Jurkat, Clone E6-1 (cell line): ENCODE measurements around the gene SLC2A8.

Experiments
- DNase-seq: peaks from one replicate; pipeline ENCODE4 v3.0.0-alpha.2; 2011; ENCODE audit warnings: low read depth, low spot score
- H3K4me3 ChIP-seq: 2 replicates; pipeline ENCODE4 v1.5.1; 2011; ENCODE audit warnings: mild to moderate bottlenecking, low read length, control low read depth, moderate library complexity

Gene SLC2A8

DNA sequence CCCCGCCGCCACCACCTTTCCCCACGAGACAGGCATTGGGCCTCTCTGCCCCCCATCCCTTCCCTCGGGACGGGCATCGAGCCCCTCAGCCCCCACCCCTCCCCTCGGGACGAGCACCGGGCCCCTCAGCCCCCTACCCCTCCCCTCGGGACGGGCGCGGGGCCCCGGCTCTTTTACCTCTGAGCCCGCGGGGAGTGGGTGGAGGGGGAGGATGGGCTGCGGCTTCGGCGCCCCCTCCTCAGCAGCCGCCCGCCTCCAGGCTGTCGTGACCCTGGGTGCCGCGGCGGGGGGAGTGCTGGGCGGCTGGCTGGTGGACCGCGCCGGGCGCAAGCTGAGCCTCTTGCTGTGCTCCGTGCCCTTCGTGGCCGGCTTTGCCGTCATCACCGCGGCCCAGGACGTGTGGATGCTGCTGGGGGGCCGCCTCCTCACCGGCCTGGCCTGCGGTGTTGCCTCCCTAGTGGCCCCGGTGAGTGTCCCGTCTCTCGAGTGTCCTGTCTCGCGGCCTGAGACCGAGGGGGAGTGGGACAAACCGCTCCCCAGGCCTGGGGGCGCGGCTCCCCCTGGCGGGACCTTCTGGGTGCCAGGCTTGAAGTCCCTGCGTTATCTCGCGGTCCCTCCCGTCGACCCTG lies 791 bp downstream of the SLC2A8 start:
- no peak for DNase-seq
- H3K4me3 ChIP-seq = peak overlapping the region; percentile 54

DNA sequence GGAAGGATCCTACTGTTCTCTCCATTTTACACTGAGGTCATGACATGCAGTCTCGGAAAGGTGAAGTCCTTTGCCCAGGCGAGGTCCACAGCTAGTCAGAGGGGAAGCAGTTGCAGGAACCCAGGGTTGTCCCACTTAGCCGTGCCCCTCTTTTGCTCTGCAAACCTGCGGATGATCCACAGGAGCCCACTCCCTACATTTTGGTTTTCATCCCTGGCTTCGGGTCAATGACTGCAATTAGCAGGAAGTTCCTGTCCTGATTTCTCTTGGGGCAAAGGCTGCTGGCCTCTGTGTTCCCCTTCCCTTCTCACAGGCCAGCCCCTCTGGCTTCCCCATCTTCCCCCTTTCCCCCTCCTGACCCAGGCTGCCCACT lies 1.3 kb downstream of the SLC2A8 start:
- H3K4me3 ChIP-seq = no peak overlapping the region; the same call in 1 of the 2 replicates
- no peak for DNase-seq

DNA sequence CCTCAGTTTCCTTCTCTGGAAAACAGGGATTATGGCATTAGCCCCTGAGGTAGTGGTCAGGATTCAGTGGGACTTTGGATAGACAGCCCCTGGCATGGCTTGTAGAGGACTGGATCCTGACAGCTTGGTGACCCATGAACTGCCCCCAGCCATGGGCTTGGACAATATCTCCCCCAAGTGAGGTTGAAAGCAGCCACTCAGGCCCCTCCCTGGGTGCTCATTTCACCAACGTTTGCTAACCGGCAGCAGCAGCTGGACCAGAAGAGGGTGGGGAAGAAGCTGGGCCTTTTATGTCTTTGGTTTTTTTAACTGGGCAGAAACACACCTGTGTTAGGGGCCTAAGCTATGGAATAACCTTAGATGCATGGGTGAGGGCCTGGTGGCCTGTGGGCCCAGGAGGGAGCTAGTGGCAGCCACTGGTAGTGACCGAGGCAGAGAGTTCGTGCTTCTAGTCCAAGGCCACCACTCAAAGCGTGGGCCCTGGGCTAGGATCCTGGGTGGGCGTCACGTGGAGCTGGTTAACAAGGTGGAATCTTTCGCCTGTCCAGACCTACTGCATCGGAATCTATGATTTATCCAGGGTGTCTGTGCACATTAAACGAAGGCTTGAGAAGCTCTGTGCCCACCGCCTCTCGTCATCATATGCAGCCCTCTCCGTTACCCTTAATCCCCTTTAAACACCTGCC lies 1.9 kb downstream of the SLC2A8 start:
- no peak overlapping the region for H3K4me3 ChIP-seq
- DNase-seq = no peak

DNA sequence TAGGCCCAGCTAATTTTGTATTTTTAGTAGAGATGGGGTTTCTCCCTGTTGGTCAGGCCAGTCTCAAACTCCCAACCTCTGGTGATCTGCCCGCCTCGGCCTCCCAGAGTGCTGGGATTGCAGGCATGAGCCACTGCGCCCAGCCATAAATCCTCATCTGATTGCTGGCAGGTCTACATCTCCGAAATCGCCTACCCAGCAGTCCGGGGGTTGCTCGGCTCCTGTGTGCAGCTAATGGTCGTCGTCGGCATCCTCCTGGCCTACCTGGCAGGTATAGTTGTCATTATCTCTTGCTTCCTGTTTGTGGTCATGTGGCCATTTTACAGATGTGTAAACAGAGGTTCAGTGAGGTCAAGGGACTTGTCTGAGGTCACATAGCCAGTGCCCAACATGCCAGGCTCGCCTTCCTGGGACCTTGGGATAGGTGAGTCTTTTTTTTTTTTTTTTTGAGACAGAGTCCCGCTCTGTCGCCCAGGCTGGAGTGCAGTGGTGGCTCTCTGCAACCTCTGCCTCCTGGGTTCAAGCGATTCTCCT lies 2.8 kb downstream of the SLC2A8 start:
- no peak overlapping the region for H3K4me3 ChIP-seq
- no peak for DNase-seq

DNA sequence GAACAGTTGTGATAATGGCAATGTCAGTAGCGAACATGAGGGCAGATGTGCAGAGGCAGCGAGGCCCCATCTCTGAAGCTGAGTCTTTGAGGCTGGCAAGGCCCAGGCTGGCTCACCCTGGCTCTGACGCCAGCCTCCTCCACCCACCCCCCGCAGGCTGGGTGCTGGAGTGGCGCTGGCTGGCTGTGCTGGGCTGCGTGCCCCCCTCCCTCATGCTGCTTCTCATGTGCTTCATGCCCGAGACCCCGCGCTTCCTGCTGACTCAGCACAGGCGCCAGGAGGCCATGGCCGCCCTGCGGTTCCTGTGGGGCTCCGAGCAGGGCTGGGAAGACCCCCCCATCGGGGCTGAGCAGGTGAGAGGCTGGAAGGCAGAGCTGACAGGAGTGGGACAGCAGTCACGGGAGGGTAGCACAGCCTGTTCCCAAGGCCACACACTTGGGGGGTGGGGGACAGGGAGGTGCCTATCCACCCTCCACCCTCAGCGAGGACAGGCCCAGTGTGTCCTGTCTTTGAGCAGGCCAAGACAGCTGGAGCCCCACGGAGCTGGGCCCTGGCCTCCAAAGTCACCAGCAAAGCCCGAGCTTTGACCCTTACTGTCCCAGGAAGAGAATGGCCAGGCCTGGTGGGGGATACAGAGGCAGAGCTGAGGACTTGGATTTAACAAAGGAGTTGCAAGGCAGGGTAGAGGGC lies 5.6 kb downstream of the SLC2A8 start:
- H3K4me3 ChIP-seq = no peak overlapping the region
- no peak for DNase-seq

DNA sequence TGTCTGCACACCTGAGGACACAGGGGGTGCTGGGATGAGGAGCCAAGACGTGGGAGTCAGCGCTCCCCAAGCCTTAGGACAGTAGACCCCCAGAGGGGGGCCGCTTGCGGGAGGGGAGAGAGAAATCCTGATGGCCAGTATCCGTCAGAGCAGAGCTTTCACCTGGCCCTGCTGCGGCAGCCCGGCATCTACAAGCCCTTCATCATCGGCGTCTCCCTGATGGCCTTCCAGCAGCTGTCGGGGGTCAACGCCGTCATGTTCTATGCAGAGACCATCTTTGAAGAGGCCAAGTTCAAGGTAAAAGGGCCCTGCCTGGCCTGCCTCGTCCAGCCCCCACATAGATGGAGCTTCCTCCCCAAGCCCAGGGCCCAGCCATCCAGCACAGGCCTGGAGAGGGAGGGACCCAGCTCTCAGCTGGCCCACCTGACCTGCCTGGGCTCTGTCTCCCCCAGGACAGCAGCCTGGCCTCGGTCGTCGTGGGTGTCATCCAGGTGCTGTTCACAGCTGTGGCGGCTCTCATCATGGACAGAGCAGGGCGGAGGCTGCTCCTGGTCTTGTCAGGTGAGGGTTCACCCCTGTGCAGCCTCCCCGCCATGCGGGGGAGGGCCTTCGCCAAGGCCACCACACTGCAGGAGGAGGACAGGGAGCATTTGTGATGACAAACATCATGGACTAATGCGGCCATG lies 6.7 kb downstream of the SLC2A8 start:
- no peak overlapping the region for H3K4me3 ChIP-seq
- no peak for DNase-seq

DNA sequence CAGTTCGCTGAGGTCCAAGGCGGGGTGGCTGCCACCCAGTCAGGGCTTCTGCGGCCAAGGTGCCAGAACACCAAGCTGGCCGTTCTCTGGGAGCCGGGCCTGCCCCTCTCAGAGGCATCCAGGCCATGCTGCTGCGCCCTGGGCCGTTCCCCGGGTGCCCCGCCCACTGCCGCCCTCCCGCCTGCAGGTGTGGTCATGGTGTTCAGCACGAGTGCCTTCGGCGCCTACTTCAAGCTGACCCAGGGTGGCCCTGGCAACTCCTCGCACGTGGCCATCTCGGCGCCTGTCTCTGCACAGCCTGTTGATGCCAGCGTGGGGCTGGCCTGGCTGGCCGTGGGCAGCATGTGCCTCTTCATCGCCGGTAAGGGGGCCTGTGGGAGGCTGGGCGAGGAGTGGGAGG lies 7.7 kb downstream of the SLC2A8 start:
- DNase-seq = no peak
- no peak overlapping the region for H3K4me3 ChIP-seq

DNA sequence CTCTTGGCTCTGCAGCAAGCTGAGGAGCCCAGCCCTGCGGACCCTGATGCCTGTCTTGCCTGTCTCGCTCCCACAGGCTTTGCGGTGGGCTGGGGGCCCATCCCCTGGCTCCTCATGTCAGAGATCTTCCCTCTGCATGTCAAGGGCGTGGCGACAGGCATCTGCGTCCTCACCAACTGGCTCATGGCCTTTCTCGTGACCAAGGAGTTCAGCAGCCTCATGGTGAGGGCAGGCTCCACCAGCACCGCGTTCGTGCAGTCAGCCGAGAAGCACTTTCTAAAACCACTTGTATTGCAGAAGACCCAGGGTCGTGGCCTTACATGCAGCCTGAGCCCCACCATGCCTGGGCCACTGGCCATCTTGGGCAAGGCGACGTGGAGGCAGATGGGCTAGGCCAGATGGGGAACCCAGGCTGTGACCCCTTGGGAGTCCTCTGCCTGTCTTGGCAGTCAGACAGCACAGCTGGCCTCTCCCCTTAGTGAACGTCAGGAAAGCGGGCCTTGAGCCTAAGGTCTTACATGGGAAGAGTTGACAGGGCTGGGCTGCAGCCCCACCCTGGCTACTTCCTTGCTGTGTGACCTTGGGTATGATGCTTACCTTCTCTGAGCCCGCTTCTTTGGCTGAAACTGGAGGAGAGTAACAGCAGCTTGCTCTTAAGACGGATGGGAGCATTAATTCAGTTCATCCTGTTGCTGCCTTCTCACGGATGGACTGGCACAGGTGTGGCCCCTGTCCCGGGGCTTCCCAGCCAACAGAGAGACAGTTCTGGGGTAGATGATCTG lies 8.6 kb downstream of the SLC2A8 start:
- H3K4me3 ChIP-seq = no peak overlapping the region

DNA sequence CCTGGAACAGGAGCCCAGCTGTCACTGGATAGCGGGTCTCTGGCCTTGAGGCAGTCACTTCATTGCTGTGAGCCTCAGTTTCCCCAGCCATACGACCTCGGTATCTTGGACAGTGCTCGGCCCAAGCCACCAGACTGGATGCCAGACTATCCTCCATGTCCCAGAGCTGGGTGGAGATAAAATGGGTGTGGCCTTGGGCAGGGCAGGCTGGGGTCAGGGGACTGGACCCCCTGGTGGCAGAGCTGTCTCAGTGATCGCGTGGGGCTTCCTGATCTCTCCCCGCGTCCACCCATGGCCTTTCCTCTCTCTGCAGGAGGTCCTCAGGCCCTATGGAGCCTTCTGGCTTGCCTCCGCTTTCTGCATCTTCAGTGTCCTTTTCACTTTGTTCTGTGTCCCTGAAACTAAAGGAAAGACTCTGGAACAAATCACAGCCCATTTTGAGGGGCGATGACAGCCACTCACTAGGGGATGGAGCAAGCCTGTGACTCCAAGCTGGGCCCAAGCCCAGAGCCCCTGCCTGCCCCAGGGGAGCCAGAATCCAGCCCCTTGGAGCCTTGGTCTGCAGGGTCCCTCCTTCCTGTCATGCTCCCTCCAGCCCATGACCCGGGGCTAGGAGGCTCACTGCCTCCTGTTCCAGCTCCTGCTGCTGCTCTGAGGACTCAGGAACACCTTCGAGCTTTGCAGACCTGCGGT lies 10.0 kb downstream of the SLC2A8 start:
- H3K4me3 ChIP-seq = no peak overlapping the region
- no peak for DNase-seq

More for the DNA sequence above, 8.6 kb downstream of the SLC2A8 start:
- no peak for DNase-seq

DNA sequence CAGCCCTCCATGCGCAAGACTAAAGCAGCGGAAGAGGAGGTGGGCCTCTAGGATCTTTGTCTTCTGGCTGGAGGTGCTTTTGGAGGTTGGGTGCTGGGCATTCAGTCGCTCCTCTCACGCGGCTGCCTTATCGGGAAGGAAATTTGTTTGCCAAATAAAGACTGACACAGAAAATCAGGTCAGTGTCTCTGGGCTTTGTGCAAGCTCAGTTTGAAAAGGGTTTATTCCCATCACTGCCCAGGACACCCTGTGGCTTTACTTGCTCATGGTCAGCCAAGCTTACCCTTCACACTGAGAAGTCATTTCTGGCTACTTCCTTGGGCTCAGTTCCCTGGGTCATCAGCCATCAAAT lies 10.5 kb downstream of the SLC2A8 start:
- no peak for DNase-seq
- H3K4me3 ChIP-seq = no peak overlapping the region

DNA sequence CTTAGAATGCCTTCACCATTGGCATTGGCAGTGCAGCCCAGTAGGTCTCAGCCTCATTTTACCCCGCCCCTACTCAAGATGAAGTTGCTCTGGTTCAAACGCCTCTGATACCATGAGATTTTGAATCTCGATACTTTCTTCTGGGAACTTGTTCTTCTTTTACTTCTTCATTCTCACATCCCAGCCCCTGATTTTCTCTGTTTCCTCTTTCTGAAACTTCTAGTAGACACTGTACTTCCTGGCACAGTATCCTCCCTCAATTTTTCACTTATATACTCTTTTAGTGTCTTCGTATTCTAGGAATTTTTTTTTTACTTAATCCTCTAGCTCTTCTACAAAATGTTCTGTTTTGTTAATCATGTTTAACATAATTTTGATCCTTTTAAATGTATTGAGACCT lies 14.2 kb downstream of the SLC2A8 start:
- H3K4me3 ChIP-seq = no peak overlapping the region
- no peak for DNase-seq

DNA sequence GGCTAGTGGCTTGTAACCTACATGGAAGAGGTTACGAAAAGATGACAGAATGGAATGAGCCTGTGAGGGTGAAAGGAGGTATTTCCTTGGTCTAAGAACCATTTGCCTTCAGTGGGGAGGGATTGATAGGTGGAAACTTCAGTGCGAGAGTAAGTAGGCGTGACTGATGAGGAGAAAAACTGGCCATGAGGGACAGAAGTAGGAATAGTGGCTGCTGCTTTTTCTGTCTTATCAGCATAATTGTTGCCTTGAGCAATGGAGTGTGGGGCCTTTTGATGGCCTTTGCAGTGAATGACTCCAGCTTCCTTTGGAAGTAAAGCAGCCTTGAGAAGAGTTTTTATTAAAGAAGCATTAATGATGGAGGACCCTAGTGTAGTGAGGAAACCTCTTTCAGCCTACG lies 18.2 kb downstream of the SLC2A8 start:
- no peak overlapping the region for H3K4me3 ChIP-seq
- no peak for DNase-seq

DNA sequence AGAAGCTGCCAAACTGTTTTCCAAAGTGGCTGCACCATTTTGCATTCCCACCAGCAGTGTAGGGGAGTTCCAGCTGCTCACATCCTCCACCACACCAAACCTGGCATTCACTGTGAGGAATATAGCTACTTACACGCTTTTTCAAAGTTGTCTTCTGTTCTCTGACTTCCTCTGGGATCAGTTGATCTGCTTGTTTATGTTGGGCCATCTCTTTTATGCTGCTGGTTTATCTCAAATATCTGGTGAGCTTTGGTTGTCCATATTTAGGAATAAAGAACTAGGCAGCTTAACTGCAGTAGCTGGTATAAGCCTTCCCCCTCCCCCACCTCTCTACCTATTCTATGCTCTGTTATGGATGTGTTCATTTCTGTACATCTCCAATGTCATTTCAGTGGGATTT lies 18.7 kb downstream of the SLC2A8 start:
- H3K4me3 ChIP-seq = no peak overlapping the region
- no peak for DNase-seq

DNA sequence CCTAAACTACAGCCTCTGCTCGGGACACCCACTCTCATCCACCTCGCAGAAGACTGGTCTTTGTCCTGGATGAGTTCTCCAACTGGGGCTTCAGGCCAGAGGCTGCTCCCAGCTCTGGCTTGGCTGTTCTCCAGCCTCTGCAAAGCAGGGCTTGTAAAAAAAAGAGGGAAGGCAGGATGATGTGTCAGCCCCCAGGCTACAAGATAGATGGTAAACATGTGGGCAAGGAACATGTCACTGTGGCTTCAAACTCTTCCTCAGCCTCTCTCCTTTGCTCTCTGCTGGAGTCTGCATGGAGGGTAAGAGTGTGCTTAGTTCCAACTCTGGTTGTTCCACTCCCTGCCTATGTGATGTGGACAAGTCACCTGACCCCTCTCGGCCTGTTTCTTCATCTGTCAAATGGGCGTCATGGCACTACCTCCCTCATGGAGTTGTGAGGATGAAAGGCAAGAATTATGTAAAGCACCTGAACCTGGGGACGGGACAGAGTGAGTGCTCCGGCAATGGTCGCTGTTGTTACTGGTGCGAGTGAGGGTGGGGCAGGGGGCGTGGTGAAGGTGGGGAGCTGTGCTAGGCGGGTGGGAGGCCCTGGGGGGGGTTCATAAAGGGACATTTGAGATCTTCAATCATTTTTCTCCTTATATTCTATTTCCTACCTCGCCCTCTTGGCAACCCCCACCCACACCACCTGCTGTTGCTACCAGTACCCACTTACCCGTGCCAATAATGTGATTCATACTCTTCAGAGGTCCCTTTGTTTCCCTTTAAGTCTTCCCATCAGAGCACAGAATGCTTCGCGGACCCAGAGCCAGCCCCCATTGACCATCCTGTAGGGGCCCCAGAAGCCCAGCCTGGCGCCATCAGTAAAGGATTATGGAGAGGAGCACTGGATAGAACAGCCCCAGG lies 20.4 kb downstream of the SLC2A8 start:
- H3K4me3 ChIP-seq = no peak overlapping the region
- no peak for DNase-seq

DNA sequence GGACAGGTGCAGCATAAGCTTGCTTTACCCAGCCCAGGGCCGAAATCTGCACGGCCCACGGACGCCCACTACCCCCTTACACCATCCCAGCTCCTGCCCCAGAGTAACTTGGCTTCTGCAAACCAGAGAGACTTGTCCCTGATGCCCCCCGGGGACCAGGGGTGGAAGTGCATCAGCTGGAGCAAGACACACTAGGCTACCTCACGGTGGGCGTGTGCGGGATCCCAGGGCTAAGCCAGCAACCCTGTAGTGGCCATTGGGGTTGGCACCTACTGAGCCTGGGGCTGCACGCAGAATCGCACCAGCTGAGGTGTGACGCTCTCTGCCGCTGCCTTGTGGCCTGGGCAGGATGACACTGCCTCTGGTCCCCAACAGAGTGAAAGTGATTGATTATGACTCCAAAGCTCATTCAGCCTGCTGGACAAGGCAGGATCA lies 21.1 kb downstream of the SLC2A8 start:
- DNase-seq = no peak

DNA sequence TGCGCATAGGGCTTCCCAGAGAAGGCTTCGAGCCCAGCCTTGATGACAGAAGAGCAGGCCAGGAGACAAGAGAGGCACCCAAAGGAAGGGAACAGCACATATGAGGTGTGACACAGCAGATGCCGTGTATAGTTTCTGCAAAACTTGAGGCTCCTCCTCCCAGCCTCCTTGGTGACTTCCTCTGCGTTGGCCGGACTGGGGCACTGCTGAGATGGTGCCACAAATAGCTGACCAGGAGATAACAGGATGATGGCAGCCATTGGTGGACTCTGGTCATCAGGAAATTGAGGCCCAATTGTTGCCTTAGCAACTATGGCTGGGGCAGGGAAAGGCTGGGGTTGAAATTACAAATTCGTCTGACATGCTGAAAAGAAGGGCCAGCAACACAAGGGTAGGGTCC lies 22.4 kb downstream of the SLC2A8 start:
- no peak overlapping the region for H3K4me3 ChIP-seq
- no peak for DNase-seq

More for the DNA sequence above, 21.1 kb downstream of the SLC2A8 start:
- no peak overlapping the region for H3K4me3 ChIP-seq

DNA sequence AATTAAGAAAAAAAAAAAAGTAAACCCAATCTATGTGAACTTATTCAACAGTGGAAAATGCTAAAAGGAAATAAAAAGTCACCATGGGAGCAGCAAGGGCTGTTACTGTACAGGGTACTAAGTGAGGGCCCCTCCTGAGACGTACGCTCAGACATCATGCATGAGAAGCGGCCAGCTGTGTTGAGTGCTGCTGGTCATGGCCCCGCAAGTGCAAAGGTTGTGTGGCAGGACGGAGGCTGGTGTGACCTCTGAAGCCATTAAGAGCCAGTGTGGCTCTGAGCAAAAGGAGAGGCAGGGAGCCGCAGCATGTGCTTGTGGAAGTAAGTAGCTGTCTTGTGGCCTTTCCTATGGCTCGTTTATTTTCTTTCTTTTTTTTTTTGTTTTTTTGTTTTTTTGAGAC lies 24.1 kb downstream of the SLC2A8 start:
- no peak for DNase-seq
- H3K4me3 ChIP-seq = no peak overlapping the region
